ENCODE data around the gene WWP2. TPM values are rescaled to one million over a fixed set of nuclear protein-coding genes. Genes with fewer than 3 reads are reported as not detected.
"Not testable (repeated sequence)": the region's sequence is repeated elsewhere in the genome, so short reads cannot be mapped to it uniquely, and the experiment has no call there.

Gene WWP2
- total RNA-seq, 2 donors from 2014 or later, result 45.4 to 62.3 TPM

DNA sequence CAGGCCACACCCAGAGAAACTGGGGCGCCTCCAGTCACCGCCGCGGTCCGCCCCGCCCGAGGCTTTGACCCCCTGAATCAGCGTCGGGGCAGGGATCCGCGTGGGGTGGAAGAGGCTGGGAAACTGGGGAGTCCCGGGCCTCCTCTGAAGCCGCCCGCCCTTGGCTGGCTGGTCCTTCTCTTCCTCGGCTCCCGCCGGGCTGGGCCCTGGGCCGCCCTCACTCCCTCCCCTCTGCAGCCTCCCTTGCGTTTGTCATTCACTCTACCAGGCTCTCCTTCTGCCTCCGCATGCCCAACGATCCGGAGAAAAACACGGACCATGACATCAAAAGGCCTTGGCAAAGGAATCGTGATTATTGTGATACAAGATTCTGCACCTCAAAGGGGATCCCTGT is 203.5 kb downstream of the WWP2 start:
- H3K27me3 Mint-ChIP-seq (ENCODE audit: low read depth); DNase-seq; H3K36me3 Mint-ChIP-seq (ENCODE audit: insufficient read depth in 2 of 2); ATAC-seq (replicated peaks in 1 of 2); H3K9me3 Mint-ChIP-seq; H3K4me3 Mint-ChIP-seq; H3K4me1 Mint-ChIP-seq (ENCODE audit: low read depth); H3K27ac Mint-ChIP-seq: not testable (repeated sequence)

- not testable (repeated sequence) for H3K27me3 Mint-ChIP-seq (ENCODE audit: low read depth); H3K9me3 Mint-ChIP-seq; H3K36me3 Mint-ChIP-seq (ENCODE audit: insufficient read depth in 2 of 2); H3K4me3 Mint-ChIP-seq; H3K4me1 Mint-ChIP-seq (ENCODE audit: low read depth); DNase-seq; H3K27ac Mint-ChIP-seq
- ATAC-seq (replicated peaks in 1 of 2), result peak in 1 of 2 donors; percentile 50
Observed at GRCh38 chr16:69967688-69968087, 205.6 kb downstream of the WWP2 start.

DNA sequence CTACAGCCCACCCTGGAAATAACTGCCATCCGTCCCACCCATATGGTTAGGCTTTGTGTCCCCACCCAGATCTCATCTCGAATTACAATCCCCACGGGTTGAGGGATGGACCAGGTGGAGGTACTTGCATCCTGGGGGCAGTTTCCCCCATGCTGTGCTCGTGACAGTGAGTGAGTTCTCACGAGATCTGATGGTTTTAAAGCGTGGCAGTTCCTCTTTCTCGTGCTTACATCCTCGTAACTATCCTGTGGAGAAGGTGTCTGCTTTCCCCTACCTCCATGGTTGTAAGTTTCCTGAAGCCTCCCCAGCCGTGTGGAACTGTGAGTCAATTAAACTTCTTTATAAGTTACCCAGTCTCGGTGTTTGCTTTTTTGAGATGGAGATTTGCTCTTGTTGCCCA is 206.0 kb downstream of the WWP2 start:
- H3K36me3 Mint-ChIP-seq (ENCODE audit: insufficient read depth in 2 of 2); H3K27me3 Mint-ChIP-seq (ENCODE audit: low read depth); ATAC-seq (replicated peaks in 1 of 2); H3K9me3 Mint-ChIP-seq; H3K27ac Mint-ChIP-seq; DNase-seq; H3K4me3 Mint-ChIP-seq; H3K4me1 Mint-ChIP-seq (ENCODE audit: low read depth): not testable (repeated sequence)

DNA sequence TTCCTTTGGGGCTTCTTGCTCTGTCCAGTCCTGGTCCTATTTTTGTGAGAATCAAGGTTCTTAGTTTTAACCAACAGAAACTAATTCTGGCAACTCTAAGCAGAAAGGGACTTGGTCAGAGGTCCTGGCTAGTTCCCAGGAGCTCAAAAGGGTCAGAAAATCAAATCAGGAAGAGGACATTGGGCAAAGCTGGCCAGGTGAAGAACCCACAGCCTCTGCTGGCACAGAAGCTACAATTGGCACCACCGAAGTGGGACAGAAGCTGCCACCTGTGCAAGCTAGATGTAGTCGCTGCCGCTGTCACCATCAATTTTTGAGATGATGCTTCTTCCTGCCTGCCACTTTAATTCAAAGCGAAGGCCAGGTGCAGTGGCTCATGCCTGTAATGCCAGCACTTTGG is 207.5 kb downstream of the WWP2 start:
- not testable (repeated sequence) for ATAC-seq (replicated peaks in 1 of 2); H3K4me1 Mint-ChIP-seq (ENCODE audit: low read depth); DNase-seq; H3K36me3 Mint-ChIP-seq (ENCODE audit: insufficient read depth in 2 of 2); H3K4me3 Mint-ChIP-seq; H3K27me3 Mint-ChIP-seq (ENCODE audit: low read depth); H3K27ac Mint-ChIP-seq; H3K9me3 Mint-ChIP-seq

DNA sequence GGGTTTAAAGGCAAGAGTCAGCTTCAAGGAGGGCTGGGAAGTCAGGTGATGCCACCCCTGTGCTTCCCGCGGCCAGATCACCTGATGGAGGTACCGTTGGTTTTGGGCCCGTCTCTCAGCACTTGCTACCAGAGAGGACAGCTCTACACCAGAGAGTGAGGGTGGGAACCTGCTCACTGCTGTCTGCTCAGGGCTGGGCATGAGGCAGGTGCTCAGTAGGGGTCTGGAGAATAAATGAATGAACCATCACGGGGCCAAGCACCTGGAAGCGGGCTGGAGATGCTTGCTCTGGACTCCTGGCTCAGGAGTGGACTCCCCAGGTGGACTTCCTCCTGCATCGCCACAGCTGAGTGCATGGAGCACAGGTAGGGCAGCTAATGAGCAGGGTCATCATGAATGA is 210.0 kb downstream of the WWP2 start:
- not testable (repeated sequence) for H3K4me3 Mint-ChIP-seq; H3K27ac Mint-ChIP-seq; H3K27me3 Mint-ChIP-seq (ENCODE audit: low read depth); H3K4me1 Mint-ChIP-seq (ENCODE audit: low read depth); ATAC-seq (replicated peaks in 1 of 2); H3K9me3 Mint-ChIP-seq; H3K36me3 Mint-ChIP-seq (ENCODE audit: insufficient read depth in 2 of 2); DNase-seq

DNA sequence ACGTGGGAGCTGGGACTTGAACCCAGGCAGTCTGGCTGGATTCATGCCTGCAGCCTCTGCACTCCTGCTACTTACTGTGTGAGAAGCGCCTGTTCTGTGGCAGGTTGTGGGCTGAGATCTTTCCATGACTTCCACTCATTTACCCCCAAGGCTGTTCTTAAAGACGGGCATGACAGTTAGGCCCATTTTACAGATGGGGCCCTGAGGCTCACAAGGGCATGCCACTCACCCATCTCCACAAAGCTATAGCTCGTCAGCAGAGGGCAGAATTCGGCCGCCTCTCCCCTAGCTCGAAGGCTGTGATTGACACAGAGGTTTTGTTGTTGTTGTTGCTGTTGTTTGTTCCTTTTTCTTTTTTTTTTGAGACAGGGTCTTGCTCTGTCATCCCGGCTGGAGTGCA is 210.8 kb downstream of the WWP2 start:
- not testable (repeated sequence) for H3K27ac Mint-ChIP-seq; H3K4me1 Mint-ChIP-seq (ENCODE audit: low read depth); H3K4me3 Mint-ChIP-seq; H3K27me3 Mint-ChIP-seq (ENCODE audit: low read depth); ATAC-seq (replicated peaks in 1 of 2); DNase-seq; H3K9me3 Mint-ChIP-seq; H3K36me3 Mint-ChIP-seq (ENCODE audit: insufficient read depth in 2 of 2)

DNA sequence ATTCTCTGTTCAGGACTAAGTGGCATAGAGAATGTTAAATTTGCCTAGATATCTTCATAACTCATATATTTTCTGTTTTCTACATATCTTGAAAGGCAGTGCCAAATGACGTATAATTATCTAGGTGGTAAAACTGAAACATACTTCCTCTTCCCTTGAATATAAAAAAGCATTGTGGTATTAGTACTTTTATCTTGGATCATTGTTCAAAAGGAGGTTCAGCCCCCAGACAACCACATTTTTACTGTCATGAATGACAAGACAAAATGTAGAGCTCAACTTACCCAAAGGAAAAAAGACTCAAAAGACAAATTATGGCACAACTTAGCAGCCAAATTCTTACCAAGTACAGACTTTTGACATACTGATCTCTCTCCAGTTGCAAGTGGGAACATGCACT is 223.1 kb downstream of the WWP2 start:
- not testable (repeated sequence) for H3K27ac Mint-ChIP-seq; H3K27me3 Mint-ChIP-seq (ENCODE audit: low read depth); ATAC-seq (replicated peaks in 1 of 2)

More for the DNA sequence above, 223.1 kb downstream of the WWP2 start:
- H3K36me3 Mint-ChIP-seq (ENCODE audit: insufficient read depth in 2 of 2); H3K4me1 Mint-ChIP-seq (ENCODE audit: low read depth); DNase-seq; H3K9me3 Mint-ChIP-seq; H3K4me3 Mint-ChIP-seq: not testable (repeated sequence)

Other genes with a start within 250 kb of the WWP2 start
- gene NFAT5, start 196.4 kb upstream of the WWP2 start, total RNA-seq, result 10 to 100 TPM; 87.1 to 94.6 TPM
- gene NQO1, start 35.8 kb upstream of the WWP2 start, total RNA-seq, result 10 to 100 TPM; 10.8 to 12.8 TPM
- gene NOB1, start 7.4 kb upstream of the WWP2 start, total RNA-seq, result 100 to 1,000 TPM; 135 to 152 TPM
- gene CLEC18A, start 189.0 kb downstream of the WWP2 start, total RNA-seq, result 1 to 10 TPM; 1.6 to 2.2 TPM